ENCODE measurements around the gene IL17B. TPM values are rescaled to one million over a fixed set of nuclear protein-coding genes. Genes with fewer than 3 reads are reported as not detected.
A peak's percentile ranks its signal among the peaks of the same experiment; 100 is the strongest.

IL17B gene
- total and polyA plus RNA-seq, 9 of the 15 experiments (the other 6 are each of a cell fraction or from before 2014, with no cell fraction given): 0.28 to 2.6 (median 0.53) TPM; not detected in 2

- TF ChIP-seq TOE1 (IDR thresholded peaks at IDR 0.05; ENCODE audit: borderline replicate concordance): no peak
- TF ChIP-seq TOE1 (CRISPR knock-in tag; IDR thresholded peaks at IDR 0.05; ENCODE audit: borderline replicate concordance, low read depth): no peak
- TF ChIP-seq GATA2 (CRISPR knock-in tag; IDR thresholded peaks at IDR 0.05): no peak
- no peak for TF ChIP-seq ZNF384 (IDR thresholded peaks at IDR 0.05; ENCODE audit: low read depth, low read length)
- TF ChIP-seq ZNF699 (CRISPR knock-in tag; IDR thresholded peaks at IDR 0.05; ENCODE audit: insufficient replicate concordance): no peak
- TF ChIP-seq KLF16 (IDR thresholded peaks at IDR 0.05): no peak
- TF ChIP-seq YY1 (IDR thresholded peaks at IDR 0.05; ENCODE audit: borderline replicate concordance in 1 of 3, control insufficient read depth in 1 of 3, extremely low read depth in 1 of 3, insufficient read depth in 3 of 3, insufficient read length in 1 of 3, insufficient replicate concordance in 2 of 3, low read depth in 1 of 3, low read length in 2 of 3): peak in 1 of 3 experiments; percentile 36
- TF ChIP-seq ZNF133 (CRISPR knock-in tag; IDR thresholded peaks at IDR 0.05): 0 out of 2 replicates have a peak, but pooled peaks have one; percentile 11
- TF ChIP-seq CBX3 (IDR thresholded peaks at IDR 0.05; ENCODE audit: borderline replicate concordance in 1 of 2, low read length in 2 of 2): peak in 1 of 2 experiments; percentile 11; a peak in 1 of 3 replicates
- TF ChIP-seq MXI1 (IDR thresholded peaks at IDR 0.05; ENCODE audit: low read depth, low read length): no peak
- TF ChIP-seq FOXA1 (IDR thresholded peaks at IDR 0.05; ENCODE audit: borderline replicate concordance): no peak
- TF ChIP-seq RUNX1 (IDR thresholded peaks at IDR 0.05; ENCODE audit: low read depth): no peak
- TF ChIP-seq, protein P1, sequence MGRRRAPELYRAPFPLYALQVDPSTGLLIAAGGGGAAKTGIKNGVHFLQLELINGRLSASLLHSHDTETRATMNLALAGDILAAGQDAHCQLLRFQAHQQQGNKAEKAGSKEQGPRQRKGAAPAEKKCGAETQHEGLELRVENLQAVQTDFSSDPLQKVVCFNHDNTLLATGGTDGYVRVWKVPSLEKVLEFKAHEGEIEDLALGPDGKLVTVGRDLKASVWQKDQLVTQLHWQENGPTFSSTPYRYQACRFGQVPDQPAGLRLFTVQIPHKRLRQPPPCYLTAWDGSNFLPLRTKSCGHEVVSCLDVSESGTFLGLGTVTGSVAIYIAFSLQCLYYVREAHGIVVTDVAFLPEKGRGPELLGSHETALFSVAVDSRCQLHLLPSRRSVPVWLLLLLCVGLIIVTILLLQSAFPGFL (CRISPR knock-in tag; IDR thresholded peaks at IDR 0.05): no peak
- TF ChIP-seq CEBPG (CRISPR knock-in tag; IDR thresholded peaks at IDR 0.05): peak; percentile 85
- peak; percentile 75 to 82 for TF ChIP-seq CEBPG (tag; conservative IDR thresholded peaks at IDR 0.05 in 1 of 2, IDR thresholded peaks at IDR 0.05 in 1 of 2)
- no peak for TF ChIP-seq CHD4 (IDR thresholded peaks at IDR 0.05; ENCODE audit: insufficient read depth, insufficient replicate concordance, low read depth, low read length, poor library complexity, severe bottlenecking)
- no peak for TF ChIP-seq ZNF124 (CRISPR knock-in tag; IDR thresholded peaks at IDR 0.05)
- peak; percentile 76; the same call in 1 of the 2 replicates for TF ChIP-seq ADNP (tag; IDR thresholded peaks at IDR 0.05)
- no peak for TF ChIP-seq NFXL1 (CRISPR knock-in tag; IDR thresholded peaks at IDR 0.05)
- no peak for TF ChIP-seq ETV6 (IDR thresholded peaks at IDR 0.05; ENCODE audit: borderline replicate concordance in 1 of 2, low read depth in 2 of 2, low read length in 1 of 2)
- TF ChIP-seq ETV6 (CRISPR knock-in tag; IDR thresholded peaks at IDR 0.05; ENCODE audit: borderline replicate concordance): no peak
- no peak for TF ChIP-seq ILF3 (IDR thresholded peaks at IDR 0.05; ENCODE audit: borderline replicate concordance)
- TF ChIP-seq POLR3A (IDR thresholded peaks at IDR 0.05; ENCODE audit: borderline replicate concordance, extremely low read depth, insufficient read depth, insufficient read length): no peak
- TF ChIP-seq HNRNPUL1 (IDR thresholded peaks at IDR 0.05; ENCODE audit: low read length): no peak
- no peak for TF ChIP-seq SMAD3 (CRISPR knock-in tag; conservative IDR thresholded peaks at IDR 0.05)
- no peak for TF ChIP-seq EZH2 (IDR thresholded peaks at IDR 0.05; ENCODE audit: borderline replicate concordance, low read depth, low read length)
- TF ChIP-seq, protein P2, sequence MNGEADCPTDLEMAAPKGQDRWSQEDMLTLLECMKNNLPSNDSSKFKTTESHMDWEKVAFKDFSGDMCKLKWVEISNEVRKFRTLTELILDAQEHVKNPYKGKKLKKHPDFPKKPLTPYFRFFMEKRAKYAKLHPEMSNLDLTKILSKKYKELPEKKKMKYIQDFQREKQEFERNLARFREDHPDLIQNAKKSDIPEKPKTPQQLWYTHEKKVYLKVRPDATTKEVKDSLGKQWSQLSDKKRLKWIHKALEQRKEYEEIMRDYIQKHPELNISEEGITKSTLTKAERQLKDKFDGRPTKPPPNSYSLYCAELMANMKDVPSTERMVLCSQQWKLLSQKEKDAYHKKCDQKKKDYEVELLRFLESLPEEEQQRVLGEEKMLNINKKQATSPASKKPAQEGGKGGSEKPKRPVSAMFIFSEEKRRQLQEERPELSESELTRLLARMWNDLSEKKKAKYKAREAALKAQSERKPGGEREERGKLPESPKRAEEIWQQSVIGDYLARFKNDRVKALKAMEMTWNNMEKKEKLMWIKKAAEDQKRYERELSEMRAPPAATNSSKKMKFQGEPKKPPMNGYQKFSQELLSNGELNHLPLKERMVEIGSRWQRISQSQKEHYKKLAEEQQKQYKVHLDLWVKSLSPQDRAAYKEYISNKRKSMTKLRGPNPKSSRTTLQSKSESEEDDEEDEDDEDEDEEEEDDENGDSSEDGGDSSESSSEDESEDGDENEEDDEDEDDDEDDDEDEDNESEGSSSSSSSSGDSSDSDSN (IDR thresholded peaks at IDR 0.05; ENCODE audit: borderline replicate concordance in 1 of 2, low read depth in 2 of 2, low read length in 2 of 2): no peak
Measured at GRCh38 chr5:149345892-149346222, 33.2 kb downstream of the IL17B start (continued).

Data from K562 (cell line).